HG03025 (cell line): ENCODE data around the gene ZG16.
"Not testable (repeated sequence)": the region's sequence is repeated elsewhere in the genome, so short reads cannot be mapped to it uniquely, and the experiment has no call there.

Experiments used
- ATAC-seq: cut with Tn5 transposase; IDR thresholded peaks from one replicate; pipeline ENCODE4 v1.9.1; 2021; ENCODE audit warnings: mild to moderate bottlenecking, moderate library complexity; ENCODE audit not compliant: unreplicated experiment, low FRiP score

ZG16 gene

DNA sequence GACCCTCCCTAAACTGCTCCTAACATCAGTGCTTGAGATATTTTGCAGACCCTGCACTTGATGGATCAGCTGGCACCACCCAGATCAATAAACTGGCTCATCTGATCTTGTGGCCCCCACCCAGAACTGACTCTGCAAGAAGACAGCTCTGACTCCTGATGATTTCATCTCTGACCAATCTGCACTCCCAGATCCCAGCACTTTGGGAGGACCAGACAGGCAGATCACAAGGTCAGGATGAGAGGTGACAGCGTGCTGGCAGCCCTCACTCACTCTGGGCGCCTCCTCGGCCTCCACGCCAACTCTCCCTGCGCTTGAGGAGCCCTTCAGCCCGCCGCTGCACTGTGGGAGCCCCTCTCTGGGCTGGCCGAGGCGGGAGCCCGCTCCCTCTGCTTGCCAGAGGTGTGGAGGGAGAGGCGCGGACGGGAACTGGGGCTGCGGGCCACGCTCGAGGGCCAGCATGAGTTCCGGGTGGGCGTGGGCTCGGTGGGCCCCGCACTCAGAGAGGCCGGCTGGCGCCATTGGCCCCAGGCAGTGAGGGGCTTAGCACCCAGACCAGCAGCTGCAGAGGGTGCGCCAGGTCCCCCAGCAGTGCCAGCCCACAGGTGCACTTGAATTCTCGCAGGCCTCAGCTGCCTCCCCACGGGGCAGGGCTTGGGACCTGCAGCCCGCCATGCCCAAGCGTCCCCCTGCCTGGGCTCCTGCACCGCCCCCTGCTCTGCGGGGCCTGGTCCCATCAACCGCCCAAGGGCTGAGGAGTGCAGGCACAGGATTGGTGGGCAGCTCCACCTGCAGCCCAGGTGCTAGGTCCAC, 29.9 kb upstream of the ZG16 start:
- no peak for ATAC-seq

DNA sequence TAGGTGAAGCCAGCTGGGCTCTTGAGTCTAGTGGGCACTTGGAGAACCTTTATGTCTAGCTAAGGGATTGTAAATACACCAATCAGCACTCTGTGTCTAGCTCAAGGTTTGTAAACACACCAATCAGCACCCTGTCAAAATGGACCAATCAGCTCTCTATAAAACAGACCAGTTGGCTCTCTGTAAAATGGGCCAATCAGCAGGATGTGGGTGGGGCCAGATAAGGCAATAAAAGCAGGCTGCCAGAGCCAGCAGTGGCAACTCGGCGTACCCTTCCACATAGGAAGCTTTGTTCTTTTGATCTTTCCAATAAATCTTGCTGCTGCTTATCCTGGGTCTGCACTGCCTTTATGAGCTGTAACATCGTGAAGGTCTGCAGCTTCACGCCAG, 29.3 kb upstream of the ZG16 start:
- not testable (repeated sequence) for ATAC-seq

- no peak for ATAC-seq
Measured at GRCh38 chr16:29753516-29753915, 24.5 kb upstream of the ZG16 start.

- no peak for ATAC-seq
Measured at GRCh38 chr16:29756654-29757053, 21.4 kb upstream of the ZG16 start.

DNA sequence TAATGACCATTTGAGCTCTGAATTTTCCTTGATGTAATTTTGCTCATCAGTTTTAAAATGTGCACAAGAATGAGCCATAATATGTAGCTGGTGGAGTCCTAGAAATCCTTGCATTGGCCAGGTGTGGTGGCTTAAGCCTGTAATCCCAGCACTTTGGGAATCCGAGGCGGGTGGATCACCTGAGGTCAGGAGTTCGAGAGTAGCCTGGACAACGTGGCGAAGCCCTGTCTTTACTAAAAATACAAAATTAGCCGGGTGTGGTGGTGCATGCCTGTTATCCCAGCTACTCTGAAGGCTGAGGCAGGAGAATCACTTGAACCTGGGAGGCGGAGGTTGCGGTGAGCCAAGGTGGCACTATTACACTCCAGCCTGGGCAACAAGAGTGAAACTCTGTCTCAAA, 21.0 kb upstream of the ZG16 start:
- ATAC-seq, result not testable (repeated sequence)

DNA sequence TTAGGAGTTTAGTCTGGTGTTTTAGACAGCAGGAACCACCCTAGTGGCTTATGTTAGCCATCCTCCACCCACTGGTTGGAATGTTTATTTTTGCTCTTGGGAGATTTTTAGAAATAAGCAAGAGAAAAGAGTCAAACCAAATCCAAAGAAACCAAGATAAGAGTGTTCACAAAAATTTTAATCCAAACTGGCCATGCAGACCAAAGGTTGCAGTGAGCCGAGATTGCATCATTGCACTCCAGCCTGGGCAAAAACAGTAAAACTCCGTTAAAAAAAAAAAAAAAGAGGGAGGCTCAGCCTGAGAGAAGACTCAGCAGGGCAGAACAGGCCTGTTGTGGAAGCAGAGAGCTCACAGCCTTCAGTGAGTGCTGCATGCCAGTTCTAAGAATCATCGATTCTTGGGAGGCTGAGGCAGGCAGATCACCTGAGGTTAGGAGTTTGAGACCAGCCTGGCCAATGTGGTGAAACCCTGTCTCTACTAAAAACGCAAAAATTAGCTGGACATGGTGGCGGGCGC, 20.0 kb upstream of the ZG16 start:
- no peak for ATAC-seq

- no peak for ATAC-seq
Measured at GRCh38 chr16:29760567-29761279, 17.3 kb upstream of the ZG16 start.

DNA sequence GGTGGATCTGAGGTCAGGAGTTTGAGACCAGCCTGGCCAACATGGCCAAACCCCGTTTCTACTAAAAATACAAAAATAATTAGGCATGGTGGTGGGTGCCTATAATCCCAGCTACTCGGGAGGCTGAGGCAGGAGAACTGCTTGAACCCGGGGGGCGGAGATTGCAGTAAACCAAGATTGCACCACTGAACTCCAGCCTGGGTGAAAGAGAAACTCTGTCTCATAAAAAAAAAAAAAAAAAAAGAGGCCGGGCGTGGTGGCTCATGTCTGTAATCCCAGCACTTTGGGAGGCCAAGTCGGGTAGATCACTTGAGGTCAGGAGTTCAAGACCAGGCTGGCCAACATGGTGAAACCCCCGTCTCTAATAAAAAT, 16.8 kb upstream of the ZG16 start:
- not testable (repeated sequence) for ATAC-seq

DNA sequence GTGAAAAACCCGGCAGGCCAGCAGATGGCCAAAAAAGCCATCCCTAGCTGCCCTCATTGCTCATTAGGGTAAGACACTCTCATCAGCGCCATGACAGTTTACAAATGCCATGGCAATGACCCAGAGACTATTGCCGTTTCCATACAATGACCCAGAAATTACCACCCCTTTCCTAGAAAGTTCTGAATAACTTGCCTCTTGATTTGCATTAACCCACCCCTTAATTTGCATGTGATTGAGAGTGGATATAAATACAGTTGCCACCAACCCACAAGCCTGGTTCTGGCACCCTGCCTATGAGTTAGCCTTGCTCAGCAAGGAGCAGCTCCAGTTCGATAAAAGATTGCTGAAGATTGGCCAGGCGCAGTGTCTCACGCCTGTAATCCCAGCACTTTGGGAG, 16.2 kb upstream of the ZG16 start:
- no peak for ATAC-seq

- no peak for ATAC-seq
Measured at GRCh38 chr16:29763326-29763725, 14.7 kb upstream of the ZG16 start.

GRCh38 chr16:29765167-29766032, 12.7 kb upstream of the ZG16 start:
- no peak for ATAC-seq

DNA sequence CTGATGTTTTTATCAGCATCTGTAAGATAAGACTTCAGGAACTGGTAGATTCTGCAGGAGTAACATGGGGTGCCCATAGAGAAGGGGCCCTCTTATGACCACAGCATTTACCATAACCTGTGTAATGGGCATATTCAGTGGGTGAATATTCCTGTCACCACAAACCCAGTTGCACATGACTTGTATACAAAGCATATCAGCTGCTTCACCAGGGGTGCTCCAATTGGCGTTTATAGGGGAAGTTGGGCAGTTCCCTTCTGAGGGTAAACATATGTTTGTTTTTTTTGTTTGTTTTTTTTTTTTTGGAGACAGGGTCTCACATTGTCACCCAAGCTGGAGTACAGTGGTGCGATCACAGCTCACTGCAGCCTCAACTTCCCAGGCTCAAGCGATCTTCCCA, 11.5 kb upstream of the ZG16 start:
- no peak for ATAC-seq

- ATAC-seq, result no peak
Measured at GRCh38 chr16:29767062-29767461, 11.0 kb upstream of the ZG16 start.

- no peak for ATAC-seq
Measured at GRCh38 chr16:29769507-29769906, 8.5 kb upstream of the ZG16 start.

DNA sequence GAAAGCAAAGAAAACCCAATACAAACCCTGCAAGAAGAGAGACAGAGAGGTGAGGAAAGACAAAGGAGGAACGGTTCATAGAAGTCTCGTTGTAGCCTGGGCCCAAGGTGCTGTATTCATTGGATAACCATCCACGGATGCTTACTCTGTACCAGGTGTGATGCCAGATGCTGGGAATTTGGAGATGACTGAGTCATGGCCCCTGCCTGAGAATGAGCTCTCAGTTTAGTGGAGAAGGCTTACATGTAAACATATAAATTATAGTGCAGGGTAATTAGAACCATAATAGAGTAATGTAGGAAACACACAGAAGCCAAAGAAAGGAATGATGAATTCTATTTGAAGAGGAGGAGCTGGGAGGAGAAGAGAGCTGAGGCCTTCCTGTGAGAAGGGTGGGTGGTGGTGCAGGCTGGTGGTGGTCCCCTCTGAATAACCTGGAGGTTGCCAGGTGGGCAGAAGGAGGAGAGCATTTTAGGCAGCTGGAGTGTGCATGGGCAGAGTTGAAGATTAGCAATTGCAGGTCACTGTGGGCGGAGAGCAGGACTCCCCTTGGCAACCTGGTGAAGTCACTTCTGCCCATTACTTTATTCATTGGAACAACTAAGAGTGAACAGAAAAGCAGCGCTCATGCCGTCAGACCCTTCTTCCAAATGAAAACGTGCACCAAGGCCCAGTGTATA, 7.7 kb upstream of the ZG16 start:
- no peak for ATAC-seq

DNA sequence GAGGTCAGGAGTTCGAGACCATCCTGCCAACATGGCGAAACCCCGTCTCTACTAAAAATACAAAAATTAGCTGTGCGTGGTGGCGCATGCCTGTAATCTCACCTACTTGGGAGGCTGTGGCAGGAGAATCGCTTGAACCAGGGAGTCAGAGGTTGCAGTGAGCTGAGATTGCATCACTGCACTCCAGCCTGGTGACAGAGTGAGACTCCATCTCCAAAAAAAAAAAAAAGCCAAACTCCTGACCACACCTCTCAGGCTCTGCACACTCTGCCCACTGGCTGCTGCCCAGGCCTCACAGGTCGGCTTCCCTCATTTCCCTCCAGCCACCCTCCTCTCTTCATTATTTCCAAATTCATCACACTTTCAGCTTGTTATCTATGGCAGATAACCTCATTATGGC, 5.7 kb upstream of the ZG16 start:
- ATAC-seq, result not testable (repeated sequence)

GRCh38 chr16:29774730-29775129, 3.3 kb upstream of the ZG16 start:
- no peak for ATAC-seq

- ATAC-seq, result no peak
Measured at GRCh38 chr16:29775742-29776408, 2.2 kb upstream of the ZG16 start.

GRCh38 chr16:29779474-29779873, 1.4 kb downstream of the ZG16 start:
- no peak for ATAC-seq
